ENCODE results near the gene CDC42EP2. TPM values are rescaled to one million over a fixed set of nuclear protein-coding genes. Genes with fewer than 3 reads are reported as not detected.

CDC42EP2 gene
- total RNA-seq, 3 donors from 2014 or later (not counting 1 experiment from before 2014, with no cell fraction given), result 1.4 to 1.5 (median 1.5) TPM

DNA sequence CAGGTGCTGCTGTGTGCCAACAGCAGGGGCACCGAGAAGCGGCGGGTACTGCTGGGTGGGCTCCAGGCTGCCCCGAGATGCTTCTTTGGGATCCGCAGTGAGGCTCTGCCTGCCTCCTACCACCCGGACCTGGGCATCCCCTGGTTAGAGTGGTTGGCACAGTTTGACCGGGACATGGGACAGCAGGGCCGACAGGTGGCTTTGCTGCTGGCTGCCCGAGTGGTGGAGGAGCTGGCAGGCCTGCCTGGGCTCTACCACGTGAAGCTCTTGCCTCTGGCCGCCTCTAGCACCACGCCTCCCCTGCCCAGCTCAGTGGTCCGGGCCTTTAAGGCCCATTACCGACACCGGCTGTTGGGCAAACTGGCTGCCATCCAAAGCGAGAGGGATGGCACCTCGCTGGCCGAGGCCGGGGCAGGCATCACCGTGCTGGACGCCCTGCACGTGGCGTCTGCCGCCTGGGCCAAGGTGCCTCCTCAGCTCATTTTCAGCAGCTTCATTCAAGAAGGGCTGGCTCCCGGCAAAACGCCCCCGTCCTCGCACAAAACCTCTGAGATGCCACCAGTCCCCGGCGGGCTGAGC is 41.8 kb downstream of the CDC42EP2 start:
- peaks cover 19% of the 10 kb centered on the region for H3K4me1 ChIP-seq (ENCODE audit: control insufficient read depth, insufficient read depth, low read length)
- DNase-seq (no peak), ATAC-seq (no peak)
- H3K4me1 Mint-ChIP-seq, result peaks cover 15 to 20% of the 10 kb centered on the region in 2 donors
- peaks cover 12% of the 10 kb centered on the region for H3K36me3 ChIP-seq (ENCODE audit: control insufficient read depth, insufficient read depth, low read length)
- H3K27ac Mint-ChIP-seq, result no peak overlapping the region
- H3K4me3 Mint-ChIP-seq, result peak overlapping the region; percentile 92
- no peaks in the 10 kb centered on the region for H3K27me3 Mint-ChIP-seq (ENCODE audit: low read depth in 2 of 2)
- H3K9me3 Mint-ChIP-seq, result no peaks in the 10 kb centered on the region
- intact Hi-C loops (cut with micrococcal nuclease), result loop anchor here (10.0 kb wide), 1 partner anchor 428 kb away; the partner anchor contains the start of genes AP5B1 and OVOL1
- TF ChIP-seq, protein P1, sequence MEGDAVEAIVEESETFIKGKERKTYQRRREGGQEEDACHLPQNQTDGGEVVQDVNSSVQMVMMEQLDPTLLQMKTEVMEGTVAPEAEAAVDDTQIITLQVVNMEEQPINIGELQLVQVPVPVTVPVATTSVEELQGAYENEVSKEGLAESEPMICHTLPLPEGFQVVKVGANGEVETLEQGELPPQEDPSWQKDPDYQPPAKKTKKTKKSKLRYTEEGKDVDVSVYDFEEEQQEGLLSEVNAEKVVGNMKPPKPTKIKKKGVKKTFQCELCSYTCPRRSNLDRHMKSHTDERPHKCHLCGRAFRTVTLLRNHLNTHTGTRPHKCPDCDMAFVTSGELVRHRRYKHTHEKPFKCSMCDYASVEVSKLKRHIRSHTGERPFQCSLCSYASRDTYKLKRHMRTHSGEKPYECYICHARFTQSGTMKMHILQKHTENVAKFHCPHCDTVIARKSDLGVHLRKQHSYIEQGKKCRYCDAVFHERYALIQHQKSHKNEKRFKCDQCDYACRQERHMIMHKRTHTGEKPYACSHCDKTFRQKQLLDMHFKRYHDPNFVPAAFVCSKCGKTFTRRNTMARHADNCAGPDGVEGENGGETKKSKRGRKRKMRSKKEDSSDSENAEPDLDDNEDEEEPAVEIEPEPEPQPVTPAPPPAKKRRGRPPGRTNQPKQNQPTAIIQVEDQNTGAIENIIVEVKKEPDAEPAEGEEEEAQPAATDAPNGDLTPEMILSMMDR (IDR thresholded peaks at IDR 0.05), result no peak
- WGBS (ENCODE audit: insufficient coverage), result 96% methylated on average over 30 of the region's 30 CpGs
- H3K9me3 ChIP-seq (ENCODE audit: control insufficient read depth, insufficient read depth, low read length), result no peaks in the 10 kb centered on the region
- no peak overlapping the region for H3K27ac ChIP-seq (ENCODE audit: low read length)
- no peaks in the 10 kb centered on the region for H3K27me3 ChIP-seq (ENCODE audit: control insufficient read depth, insufficient read depth, low read length)
- no peak overlapping the region for H3K4me3 ChIP-seq (ENCODE audit: low read length)
- H3K36me3 Mint-ChIP-seq, result no peaks in the 10 kb centered on the region

- Mint-ChIP-seq H3K9me3 (no peaks in the 10 kb centered on the region), H3K36me3 (no peaks in the 10 kb centered on the region), H3K4me3 (no peak overlapping the region), H3K27ac (no peak overlapping the region), H3K4me1 (peaks cover 20 to 33% of the 10 kb centered on the region in 2 donors), H3K27me3 (ENCODE audit: low read depth in 2 of 2) (no peaks in the 10 kb centered on the region)
- WGBS (ENCODE audit: insufficient coverage), result 94% methylated on average over 7 of the region's 8 CpGs
- DNase-seq (no peak), ATAC-seq (no peak)
- H3K27me3 ChIP-seq (ENCODE audit: control insufficient read depth, insufficient read depth, low read length), result no peaks in the 10 kb centered on the region
- H3K4me1 ChIP-seq (ENCODE audit: control insufficient read depth, insufficient read depth, low read length), result peaks cover 30% of the 10 kb centered on the region
- H3K36me3 ChIP-seq (ENCODE audit: control insufficient read depth, insufficient read depth, low read length), result no peaks in the 10 kb centered on the region
- no peak overlapping the region for H3K4me3 ChIP-seq (ENCODE audit: low read length)
- TF ChIP-seq, protein P1 (IDR thresholded peaks at IDR 0.05), result no peak
- no peak overlapping the region for H3K27ac ChIP-seq (ENCODE audit: low read length)
- no peaks in the 10 kb centered on the region for H3K9me3 ChIP-seq (ENCODE audit: control insufficient read depth, insufficient read depth, low read length)
- intact Hi-C loops (cut with micrococcal nuclease), result loop anchor here (10.0 kb wide), 1 partner anchor 427 kb away; the partner anchor contains the start of genes AP5B1 and OVOL1
Measured at GRCh38 chr11:65357856-65358356, 43.2 kb downstream of the CDC42EP2 start.

DNA sequence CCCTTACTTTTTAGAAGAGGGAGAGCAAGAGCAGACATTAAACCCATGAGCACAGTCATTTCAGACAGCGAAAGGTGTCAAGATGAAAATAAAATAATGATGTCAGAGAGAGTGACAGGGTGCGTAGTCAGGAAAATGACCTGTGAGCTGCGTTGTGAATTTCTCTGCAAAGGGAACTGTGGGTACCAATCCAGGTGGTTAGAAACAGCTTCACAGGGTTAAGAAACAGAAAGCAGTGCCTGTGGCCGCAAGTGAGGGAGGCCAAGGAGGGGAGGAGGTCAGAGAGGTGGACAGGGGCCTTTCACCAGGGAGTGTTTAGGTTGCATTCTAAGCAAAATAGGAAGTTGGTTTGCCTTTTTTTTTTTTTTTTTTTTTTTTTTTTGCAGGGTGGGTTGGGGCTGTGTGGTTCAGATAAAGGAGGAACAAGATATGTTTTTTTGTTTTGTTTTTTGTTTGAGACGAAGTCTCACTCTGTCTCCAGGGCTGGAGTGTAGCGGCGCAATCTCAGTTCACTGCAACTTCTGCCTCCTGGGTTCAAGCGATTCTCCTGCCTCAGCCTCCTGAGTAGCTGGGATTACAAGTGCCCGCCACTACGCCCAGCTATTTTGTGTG is 47.8 kb downstream of the CDC42EP2 start:
- WGBS (ENCODE audit: insufficient coverage), result 22% methylated on average over 10 of the region's 10 CpGs

More for the DNA sequence above, 47.8 kb downstream of the CDC42EP2 start:
- Histone ChIP-seq H3K27ac (ENCODE audit: low read length) (peak overlapping the region; percentile 68), H3K4me3 (ENCODE audit: low read length) (no peak overlapping the region), H3K36me3 (ENCODE audit: control insufficient read depth, insufficient read depth, low read length) (no peaks in the 10 kb centered on the region), H3K4me1 (ENCODE audit: control insufficient read depth, insufficient read depth, low read length) (peaks cover 15% of the 10 kb centered on the region), H3K9me3 (ENCODE audit: control insufficient read depth, insufficient read depth, low read length) (no peaks in the 10 kb centered on the region), H3K27me3 (ENCODE audit: control insufficient read depth, insufficient read depth, low read length) (no peaks in the 10 kb centered on the region)
- H3K27me3 Mint-ChIP-seq (ENCODE audit: low read depth in 2 of 2), result no peaks in the 10 kb centered on the region
- intact Hi-C loops (cut with micrococcal nuclease), result loop anchor here (10.0 kb wide), 1 partner anchor 222 kb away; no protein-coding TSS in a partner anchor
- ATAC-seq (peak; percentile 56 to 84 (median 68)), DNase-seq (no peak)
- peaks cover 5 to 13% of the 10 kb centered on the region in 2 donors for H3K4me1 Mint-ChIP-seq
- H3K4me3 Mint-ChIP-seq, result peak overlapping the region; percentile 35
- no peaks in the 10 kb centered on the region for H3K36me3 Mint-ChIP-seq
- TF ChIP-seq, protein P1 (IDR thresholded peaks at IDR 0.05), result no peak
- no peaks in the 10 kb centered on the region for H3K9me3 Mint-ChIP-seq
- H3K27ac Mint-ChIP-seq, result peak overlapping the region; percentile 72 to 87

Data from natural killer cell (primary cell).